IMR-90 (cell line): ENCODE measurements around the gene RPS6KA2. TPM values are rescaled to one million over a fixed set of nuclear protein-coding genes. Genes with fewer than 3 reads are reported as not detected.

Experiments
- ATAC-seq: fragments of 200-7000 bp; cut with Tn5 transposase; 2 replicates; pipeline ENCODE4 v1.9.1; 2020; ENCODE audit warnings: low read depth, mild to moderate bottlenecking, moderate library complexity
- BruUV-seq: library from RNA; stranded (reverse); fragments of 400-500 nt; replicated peaks from 2 replicates; lab custom pipeline; 2021; lab: Mats Ljungman, UMichigan
- CTCF ChIA-PET: fragments of 300-600 bp; formaldehyde crosslinking; extraction: SDS; loops from one replicate; lab custom pipeline; 2021; ENCODE audit warnings: antibody characterized with exemption; lab: Yijun Ruan, JAX
- POLR2A ChIA-PET: fragments of 300-600 bp; sonication (Branson Sonifier 250); formaldehyde crosslinking; loops from one replicate; lab custom pipeline; 2022; ENCODE audit warnings: antibody characterized with exemption; ENCODE audit not compliant: unreplicated experiment; lab: Charles Lee
- DNase-seq: peaks from one replicate; pipeline ENCODE4 v3.0.0; 2013
- H2AFZ ChIP-seq: replicated peaks from 2 replicates; pipeline ENCODE3; 2013; ENCODE audit warnings: low read length, mild to moderate bottlenecking; ENCODE audit not compliant: poor library complexity
- H2AK5ac ChIP-seq: 2 replicates; pipeline ENCODE4 v1.6.1; 2013; ENCODE audit warnings: low read depth, low read length, inconsistent platforms
- H2AK9ac ChIP-seq: replicated peaks from 2 replicates; pipeline ENCODE3; 2013; ENCODE audit warnings: mild to moderate bottlenecking, low read depth, low read length, moderate library complexity; ENCODE audit not compliant: poor library complexity
- H2BK120ac ChIP-seq: 2 replicates; pipeline ENCODE4 v1.6.1; 2013; ENCODE audit warnings: low read depth, low read length, inconsistent platforms
- H2BK15ac ChIP-seq: 3 replicates; pipeline ENCODE4 v1.6.1; 2013; ENCODE audit warnings: low read depth, low read length, inconsistent platforms
- H2BK20ac ChIP-seq: 2 replicates; pipeline ENCODE4 v1.6.1; 2013; ENCODE audit warnings: low read depth, mild to moderate bottlenecking, inconsistent platforms, low read length, moderate library complexity
- H2BK5ac ChIP-seq: 2 replicates; pipeline ENCODE4 v1.6.1; 2013; ENCODE audit warnings: mild to moderate bottlenecking, low read depth, low read length, inconsistent platforms; ENCODE audit not compliant: poor library complexity, severe bottlenecking
- H3K14ac ChIP-seq: replicated peaks from 2 replicates; pipeline ENCODE4 v1.6.1; 2013; ENCODE audit warnings: low read depth, low read length, inconsistent platforms
- H3K18ac ChIP-seq: 2 replicates; pipeline ENCODE4 v1.6.1; 2013; ENCODE audit warnings: low read depth, low read length, control low read depth
- H3K23ac ChIP-seq: 2 replicates; pipeline ENCODE4 v1.6.1; 2013; ENCODE audit warnings: low read depth, low read length, inconsistent platforms
- H3K27ac ChIP-seq: 2 replicates; pipeline ENCODE4 v1.5.1; 2013; ENCODE audit warnings: mild to moderate bottlenecking, control low read depth, low read length; ENCODE audit not compliant: insufficient read depth
- H3K27me3 ChIP-seq: 2 replicates; pipeline ENCODE4 v1.6.1; 2013; ENCODE audit warnings: low read length; ENCODE audit not compliant: control insufficient read depth, insufficient read depth
- H3K36me3 ChIP-seq: 2 replicates; pipeline ENCODE4 v1.6.1; 2013; ENCODE audit warnings: low read length, mixed read lengths; ENCODE audit not compliant: control insufficient read depth, insufficient read depth
- H3K4ac ChIP-seq: 2 replicates; pipeline ENCODE4 v1.6.1; 2013; ENCODE audit warnings: low read depth, low read length, inconsistent platforms
- H3K4me1 ChIP-seq: 2 replicates; pipeline ENCODE4 v1.6.1; 2013; ENCODE audit warnings: low read length, mixed read lengths; ENCODE audit not compliant: control insufficient read depth, insufficient read depth
- H3K4me2 ChIP-seq: 2 replicates; pipeline ENCODE4 v1.6.1; 2013; ENCODE audit warnings: low read depth, mild to moderate bottlenecking, control low read depth, low read length, moderate library complexity
- H3K4me3 ChIP-seq: 2 replicates; pipeline ENCODE4 v1.5.1; 2013; ENCODE audit warnings: low read depth, mild to moderate bottlenecking, control low read depth, low read length, moderate library complexity; ENCODE audit not compliant: insufficient read depth
- H3K56ac ChIP-seq: 2 replicates; pipeline ENCODE4 v1.6.1; 2013; ENCODE audit warnings: low read length, inconsistent platforms; ENCODE audit not compliant: insufficient read depth; ENCODE audit errors: extremely low read depth
- H3K79me1 ChIP-seq, 2 experiments: 2 replicates each; pipeline ENCODE4 v1.6.1; 2013; ENCODE audit warnings: low read length in 2 of 2, inconsistent platforms in 1 of 2, low read depth in 1 of 2
- H3K9ac ChIP-seq: 2 replicates; pipeline ENCODE4 v1.6.1; 2013; ENCODE audit warnings: low read depth, low read length, control low read depth
- H3K9me1 ChIP-seq: 2 replicates; pipeline ENCODE4 v1.6.1; 2013; ENCODE audit warnings: low read length, inconsistent platforms; ENCODE audit not compliant: insufficient read depth
- H3K9me3 ChIP-seq: 2 replicates; pipeline ENCODE4 v1.6.1; 2013; ENCODE audit warnings: low read length; ENCODE audit not compliant: control insufficient read depth, insufficient read depth
- H4K20me1 ChIP-seq: 2 replicates; pipeline ENCODE4 v1.6.1; 2013; ENCODE audit warnings: low read length, inconsistent platforms; ENCODE audit not compliant: insufficient read depth
- H4K5ac ChIP-seq: 2 replicates; pipeline ENCODE4 v1.6.1; 2013; ENCODE audit warnings: mild to moderate bottlenecking, low read depth, low read length, control low read depth
- H4K8ac ChIP-seq, 2 experiments: 2 replicates each; pipeline ENCODE4 v1.6.1; 2013; ENCODE audit warnings: low read depth in 2 of 2, low read length in 2 of 2, control low read depth in 1 of 2, inconsistent platforms in 1 of 2
- H4K91ac ChIP-seq: 2 replicates; pipeline ENCODE4 v1.6.1; 2013; ENCODE audit warnings: low read depth, low read length, inconsistent platforms; ENCODE audit not compliant: insufficient read depth
- BHLHE40 ChIP-seq: fragments of 150-350 bp; IDR thresholded peaks from 2 replicates; pipeline ENCODE4 v1.6.1; 2016; ENCODE audit warnings: mild to moderate bottlenecking, low read depth, low read length
- CEBPB ChIP-seq: IDR thresholded peaks from 2 replicates; pipeline ENCODE4 v1.6.1; 2012; ENCODE audit warnings: low read depth, low read length, improper control_type of control experiment
- CHD1 ChIP-seq: IDR thresholded peaks from 2 replicates; pipeline ENCODE4 v1.6.1; 2012; ENCODE audit warnings: low read depth, low read length, improper control_type of control experiment
- FOS ChIP-seq: fragments of 150-350 bp; IDR thresholded peaks from 2 replicates; pipeline ENCODE4 v1.6.1; 2016; ENCODE audit warnings: low read depth, low read length
- MAFK ChIP-seq: IDR thresholded peaks from 2 replicates; pipeline ENCODE4 v1.6.1; 2012; ENCODE audit warnings: low read depth, low read length, improper control_type of control experiment
- MAZ ChIP-seq: IDR thresholded peaks from 2 replicates; pipeline ENCODE4 v1.6.1; 2012; ENCODE audit warnings: low read depth, mild to moderate bottlenecking, low read length, improper control_type of control experiment, moderate library complexity, borderline replicate concordance
- MXI1 ChIP-seq: IDR thresholded peaks from 2 replicates; pipeline ENCODE4 v1.6.1; 2012; ENCODE audit warnings: low read depth, mild to moderate bottlenecking, low read length, moderate library complexity, borderline replicate concordance
- NFE2L2 ChIP-seq: fragments of 150-350 bp; IDR thresholded peaks from 2 replicates; pipeline ENCODE4 v1.6.1; 2016; ENCODE audit warnings: low read depth, mild to moderate bottlenecking, low read length
- POLR2A ChIP-seq: IDR thresholded peaks from 2 replicates; pipeline ENCODE4 v1.6.1; 2012; ENCODE audit warnings: mild to moderate bottlenecking, low read depth, low read length
- RAD21 ChIP-seq: IDR thresholded peaks from 2 replicates; pipeline ENCODE4 v1.6.1; 2012; ENCODE audit warnings: low read length, improper control_type of control experiment
- RCOR1 ChIP-seq: IDR thresholded peaks from 2 replicates; pipeline ENCODE4 v1.6.1; 2012; ENCODE audit warnings: mild to moderate bottlenecking, low read length, improper control_type of control experiment; ENCODE audit not compliant: insufficient replicate concordance
- RFX5 ChIP-seq: IDR thresholded peaks from 2 replicates; pipeline ENCODE4 v1.8.0; 2012; ENCODE audit warnings: low read depth, mild to moderate bottlenecking, low read length, moderate library complexity
- SMC3 ChIP-seq: fragments of 150-350 bp; IDR thresholded peaks from 2 replicates; pipeline ENCODE4 v1.6.1; 2016; ENCODE audit warnings: low read depth, mild to moderate bottlenecking, antibody characterized with exemption, low read length, moderate library complexity
- WGBS, 2 experiments: methylation state at CpG; one replicate each; pipeline versions ENCODE4 v1.1.5 to v1.1.7; 2013; ENCODE audit warnings: missing lambda C conversion rate in 2 of 2; ENCODE audit not compliant: insufficient read length in 1 of 2; ENCODE audit errors: extremely low coverage in 2 of 2; 5-methylcytosine and 5-hydroxymethylcytosine counted together
- dilution Hi-C: fragments of 300-500 bp; cut with HindIII; formaldehyde crosslinking; loops from one replicate; pipeline ENCODE4 v1.14.3; 2018; ENCODE audit warnings: low sequenced_read_pairs; ENCODE audit not compliant: unreplicated experiment
- in situ Hi-C: fragments of 300-500 bp; cut with MboI; formaldehyde crosslinking; loops from 3 replicates; pipeline ENCODE4 v1.14.3; 2019; ENCODE audit warnings: low sequenced_read_pairs, inconsistent platforms, mixed read lengths
- intact Hi-C: fragments of 100-400 bp; cut with micrococcal nuclease; formaldehyde crosslinking; loops from 2 replicates; pipeline ENCODE4 v1.10.0; 2022
- polyA plus RNA-seq, 3 experiments: library from polyadenylated mRNA; depleted of rRNA; stranded (reverse); fragments of >200 nt; gene quantifications; 2 replicates each; pipeline ENCODE4 v1.2.3, GENCODE V29; 2012; ENCODE audit warnings: low replicate concordance in 1 of 3
- total RNA-seq: library from RNA; depleted of rRNA; stranded (reverse); fragments of >200 nt; gene quantifications from 2 replicates; pipeline ENCODE4 v1.2.3, GENCODE V29; 2012
- TF ChIP-seq, protein P1 (sequence below): fragments of 150-350 bp; IDR thresholded peaks from 2 replicates; pipeline ENCODE4 v1.6.1; 2017; ENCODE audit warnings: mild to moderate bottlenecking, antibody characterized with exemption, low read length, low read depth
- TF ChIP-seq, protein P2 (sequence below): conservative IDR thresholded peaks from 2 replicates; pipeline ENCODE4 v1.5.1; 2012; ENCODE audit warnings: mild to moderate bottlenecking, low read depth, low read length, improper control_type of control experiment
- TF ChIP-seq, protein P3 (sequence below): fragments of 150-350 bp; IDR thresholded peaks from 2 replicates; pipeline ENCODE4 v1.6.1; 2016; ENCODE audit warnings: low read depth, mild to moderate bottlenecking, low read length, moderate library complexity, borderline replicate concordance

RPS6KA2 gene
- total and polyA plus RNA-seq, 2 of the 4 experiments (the other 2 are of a cell fraction) = 26.9 to 31.3 TPM

DNA sequence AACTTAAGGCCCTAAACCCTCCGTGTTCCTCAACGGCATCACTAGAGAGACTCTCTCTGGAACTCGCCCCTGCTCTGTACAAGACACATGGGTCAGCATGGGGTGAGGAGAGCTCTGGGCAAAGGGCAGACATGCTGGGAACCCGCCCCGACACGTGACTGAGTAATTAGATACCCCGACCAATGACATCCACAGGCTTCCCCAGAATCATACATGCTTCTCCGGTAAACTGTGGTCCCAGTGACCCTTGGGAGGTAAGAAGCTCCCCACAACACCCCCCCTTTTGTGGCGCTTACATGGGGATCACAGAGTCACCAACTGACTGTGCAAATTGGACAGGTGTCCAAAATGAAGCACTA lies 31.7 kb upstream of the RPS6KA2 start:
- no peak overlapping the region for H2AK5ac ChIP-seq
- H4K8ac ChIP-seq = no peak overlapping the region
- H3K79me1 ChIP-seq = no peaks in the 10 kb centered on the region
- ChIA-PET CTCF (no interaction called here), POLR2A (no interaction called here)
- dilution Hi-C loops (no loop called here), intact Hi-C loops (no loop called here), in situ Hi-C loops (no loop called here)
- no peak overlapping the region for H2BK5ac ChIP-seq
- ATAC-seq (no peak), DNase-seq (no peak)
- no peak overlapping the region for H4K91ac ChIP-seq
- H3K14ac ChIP-seq = no peak overlapping the region
- H3K23ac ChIP-seq = no peak overlapping the region
- H4K5ac ChIP-seq = no peak overlapping the region
- no peak overlapping the region for H3K27ac ChIP-seq
- no peaks in the 10 kb centered on the region for H3K9me1 ChIP-seq
- H3K27me3 ChIP-seq = peaks cover 23% of the 10 kb centered on the region
- H4K20me1 ChIP-seq = no peaks in the 10 kb centered on the region
- H2BK15ac ChIP-seq = no peak overlapping the region
- no peak overlapping the region for H2BK120ac ChIP-seq
- no peak overlapping the region for H3K9ac ChIP-seq
- H2AK9ac ChIP-seq = no peak overlapping the region
- BruUV-seq = no TSS peak
- H3K36me3 ChIP-seq = no peaks in the 10 kb centered on the region
- no peak for TF ChIP-seq POLR2A
- TF ChIP-seq CEBPB = no peak
- TF ChIP-seq FOS = no peak
- no peak for TF ChIP-seq BHLHE40
- TF ChIP-seq RFX5 = no peak
- TF ChIP-seq RAD21 = no peak
- no peak for TF ChIP-seq MAFK
- no peak for TF ChIP-seq NFE2L2
- TF ChIP-seq RCOR1 = no peak
- no peak for TF ChIP-seq CHD1
- TF ChIP-seq SMC3 = no peak
- TF ChIP-seq, protein P1, sequence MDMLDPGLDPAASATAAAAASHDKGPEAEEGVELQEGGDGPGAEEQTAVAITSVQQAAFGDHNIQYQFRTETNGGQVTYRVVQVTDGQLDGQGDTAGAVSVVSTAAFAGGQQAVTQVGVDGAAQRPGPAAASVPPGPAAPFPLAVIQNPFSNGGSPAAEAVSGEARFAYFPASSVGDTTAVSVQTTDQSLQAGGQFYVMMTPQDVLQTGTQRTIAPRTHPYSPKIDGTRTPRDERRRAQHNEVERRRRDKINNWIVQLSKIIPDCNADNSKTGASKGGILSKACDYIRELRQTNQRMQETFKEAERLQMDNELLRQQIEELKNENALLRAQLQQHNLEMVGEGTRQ = no peak
- no peak for TF ChIP-seq MAZ
- TF ChIP-seq, protein P2, sequence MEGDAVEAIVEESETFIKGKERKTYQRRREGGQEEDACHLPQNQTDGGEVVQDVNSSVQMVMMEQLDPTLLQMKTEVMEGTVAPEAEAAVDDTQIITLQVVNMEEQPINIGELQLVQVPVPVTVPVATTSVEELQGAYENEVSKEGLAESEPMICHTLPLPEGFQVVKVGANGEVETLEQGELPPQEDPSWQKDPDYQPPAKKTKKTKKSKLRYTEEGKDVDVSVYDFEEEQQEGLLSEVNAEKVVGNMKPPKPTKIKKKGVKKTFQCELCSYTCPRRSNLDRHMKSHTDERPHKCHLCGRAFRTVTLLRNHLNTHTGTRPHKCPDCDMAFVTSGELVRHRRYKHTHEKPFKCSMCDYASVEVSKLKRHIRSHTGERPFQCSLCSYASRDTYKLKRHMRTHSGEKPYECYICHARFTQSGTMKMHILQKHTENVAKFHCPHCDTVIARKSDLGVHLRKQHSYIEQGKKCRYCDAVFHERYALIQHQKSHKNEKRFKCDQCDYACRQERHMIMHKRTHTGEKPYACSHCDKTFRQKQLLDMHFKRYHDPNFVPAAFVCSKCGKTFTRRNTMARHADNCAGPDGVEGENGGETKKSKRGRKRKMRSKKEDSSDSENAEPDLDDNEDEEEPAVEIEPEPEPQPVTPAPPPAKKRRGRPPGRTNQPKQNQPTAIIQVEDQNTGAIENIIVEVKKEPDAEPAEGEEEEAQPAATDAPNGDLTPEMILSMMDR = no peak
- TF ChIP-seq, protein P3, sequence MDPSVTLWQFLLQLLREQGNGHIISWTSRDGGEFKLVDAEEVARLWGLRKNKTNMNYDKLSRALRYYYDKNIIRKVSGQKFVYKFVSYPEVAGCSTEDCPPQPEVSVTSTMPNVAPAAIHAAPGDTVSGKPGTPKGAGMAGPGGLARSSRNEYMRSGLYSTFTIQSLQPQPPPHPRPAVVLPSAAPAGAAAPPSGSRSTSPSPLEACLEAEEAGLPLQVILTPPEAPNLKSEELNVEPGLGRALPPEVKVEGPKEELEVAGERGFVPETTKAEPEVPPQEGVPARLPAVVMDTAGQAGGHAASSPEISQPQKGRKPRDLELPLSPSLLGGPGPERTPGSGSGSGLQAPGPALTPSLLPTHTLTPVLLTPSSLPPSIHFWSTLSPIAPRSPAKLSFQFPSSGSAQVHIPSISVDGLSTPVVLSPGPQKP = no peak
- no peak for TF ChIP-seq MXI1
- H3K56ac ChIP-seq = no peak overlapping the region
- peaks cover 3% of the 10 kb centered on the region; the same call in 1 of the 2 replicates for H3K4me1 ChIP-seq
- H3K4me2 ChIP-seq = no peak overlapping the region
- no peak overlapping the region for H3K4me3 ChIP-seq
- no peak overlapping the region for H3K4ac ChIP-seq
- no peaks in the 10 kb centered on the region for H3K9me3 ChIP-seq
- no peak overlapping the region for H3K18ac ChIP-seq
- no peak overlapping the region for H2BK20ac ChIP-seq
- H2AFZ ChIP-seq = no peak overlapping the region
- no CpG with 5 or more reads among the region's 9 CpGs for WGBS, 2 experiments
